Measurements from ENCODE around the gene CXCR5. TPM values are rescaled to one million over a fixed set of nuclear protein-coding genes. Genes with fewer than 3 reads are reported as not detected.

The CXCR5 gene
- total and polyA plus RNA-seq, 2 donors (not counting 1 experiment from before 2014, with no cell fraction given) = 111 to 163 TPM

DNA sequence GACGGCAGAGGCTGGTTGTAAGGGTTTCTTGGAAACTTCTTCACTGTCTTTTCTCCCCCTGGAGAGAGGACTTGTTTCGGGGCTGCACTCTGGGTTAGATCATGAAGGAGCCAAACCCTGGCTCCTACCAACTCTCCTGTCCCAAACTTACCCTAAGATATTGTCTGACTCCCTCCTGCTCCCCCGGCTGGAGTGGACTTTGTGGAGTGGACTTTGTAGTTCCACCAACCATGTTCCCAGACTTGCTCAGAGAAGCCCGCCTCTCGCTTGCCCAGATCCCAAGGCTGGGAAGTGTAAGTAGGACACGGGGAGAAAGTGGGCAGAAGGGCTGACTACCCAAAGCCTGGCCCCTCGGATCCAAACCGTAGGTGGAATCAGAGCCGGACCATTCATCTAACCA, 1.2 kb downstream of the CXCR5 start:
- peak overlapping the region; percentile 80 to 99 (median 95) for H3K4me3 ChIP-seq (ENCODE audit: control extremely low read depth in 1 of 5, extremely low read depth in 1 of 5, insufficient read depth in 1 of 5, low read depth in 2 of 5, low read length in 4 of 5)
- peaks cover 0 to 48% of the 10 kb centered on the region in 2 experiments for H3K36me3 ChIP-seq (replicated peaks in 1 of 2; ENCODE audit: control extremely low read depth in 1 of 2, control insufficient read depth in 1 of 2, extremely low read depth in 1 of 2, insufficient read depth in 2 of 2, low read length in 1 of 2)
- intact Hi-C loops (cut with micrococcal nuclease) = loop anchor here (1.0 kb wide), 1 partner anchor 33 kb away; no protein-coding TSS in a partner anchor
- H3K27me3 ChIP-seq (replicated peaks in 1 of 4; ENCODE audit: control extremely low read depth in 1 of 4, control insufficient read depth in 3 of 4, insufficient read depth in 4 of 4, low read length in 3 of 4) = no peaks in the 10 kb centered on the region
- 48% methylated on average over 3 of the region's 9 CpGs for WGBS (ENCODE audit: insufficient coverage)
- H2AFZ ChIP-seq (ENCODE audit: insufficient read depth, low read depth, low read length, poor library complexity, severe bottlenecking) = no peak overlapping the region
- no peak for DNase-seq
- CTCF ChIA-PET = interaction anchor here (0.7 to 2.5 kb wide), 7 partner anchors 8 to 225 kb away, joined by 3 to 45 read pairs (median 8); no protein-coding TSS in a partner anchor
- no peak for TF ChIP-seq CTCF (IDR thresholded peaks at IDR 0.05)
- no peak for TF ChIP-seq EZH2 (IDR thresholded peaks at IDR 0.05; ENCODE audit: borderline replicate concordance, insufficient read depth, low read depth, low read length, poor library complexity, severe bottlenecking)
- no peaks in the 10 kb centered on the region for H3K9me3 Mint-ChIP-seq (ENCODE audit: insufficient read depth)
- H3K79me2 ChIP-seq (ENCODE audit: control insufficient read depth, insufficient read depth, low read length) = peaks cover 99% of the 10 kb centered on the region
- H3K27ac Mint-ChIP-seq = peak overlapping the region; percentile 90
- H3K27me3 Mint-ChIP-seq = no peaks in the 10 kb centered on the region
- H3K27ac ChIP-seq (ENCODE audit: low read length in 2 of 2) = peak overlapping the region; percentile 91 to 99
- peaks cover 76% of the 10 kb centered on the region for H3K4me1 Mint-ChIP-seq
- peak overlapping the region; percentile 94 for H3K4me2 ChIP-seq (replicated peaks; ENCODE audit: low read depth, low read length, poor library complexity, severe bottlenecking)
- peaks cover 51 to 67% of the 10 kb centered on the region in 2 donors for H3K4me1 ChIP-seq (ENCODE audit: control insufficient read depth in 2 of 2, insufficient read depth in 2 of 2, low read length in 2 of 2)
- peak overlapping the region; percentile 97 for H3K4me3 Mint-ChIP-seq
- ATAC-seq (ENCODE audit: low read depth) = no peak
- H3K9me3 ChIP-seq (ENCODE audit: control extremely low read depth in 1 of 3, control insufficient read depth in 2 of 3, insufficient read depth in 1 of 3, low read length in 2 of 3) = no peaks in the 10 kb centered on the region
- peak overlapping the region; percentile 98 for H3K9ac ChIP-seq (ENCODE audit: low read length)
- H4K20me1 ChIP-seq (ENCODE audit: control insufficient read depth, insufficient read depth, low read length, poor library complexity, severe bottlenecking) = peaks cover 56% of the 10 kb centered on the region
- POLR2A ChIA-PET = interaction anchor here (0.6 to 5.8 kb wide), 11 partner anchors 8 to 202 kb away, joined by 3 to 90 read pairs (median 11); no protein-coding TSS in a partner anchor

DNA sequence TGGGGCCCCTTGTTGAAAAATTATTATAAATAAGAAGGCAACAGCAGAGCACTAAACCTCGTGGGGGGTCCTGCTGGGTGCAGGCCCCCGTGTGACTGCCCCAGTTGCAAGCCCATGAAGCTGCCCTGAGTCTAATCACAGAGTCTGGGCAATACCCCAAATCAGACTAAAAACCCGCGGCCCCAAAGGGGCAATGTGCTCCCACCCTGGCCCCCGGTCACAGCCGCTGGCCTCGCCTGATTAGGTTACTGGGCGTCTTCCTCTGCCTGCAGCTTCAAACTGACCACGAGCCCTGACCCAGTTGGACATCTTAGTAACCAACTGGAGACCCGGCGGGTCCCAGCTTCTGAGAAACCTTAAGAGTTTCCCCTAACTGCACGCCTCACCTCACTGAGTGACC, 1.6 kb downstream of the CXCR5 start:
- peaks cover 100% of the 10 kb centered on the region for H3K79me2 ChIP-seq (ENCODE audit: control insufficient read depth, insufficient read depth, low read length)
- POLR2A ChIA-PET = interaction anchor here (0.5 to 5.8 kb wide), 13 partner anchors 8 to 1736 kb away, joined by 3 to 90 read pairs (median 5); no protein-coding TSS in a partner anchor
- TF ChIP-seq CTCF (IDR thresholded peaks at IDR 0.05) = no peak
- TF ChIP-seq EZH2 (IDR thresholded peaks at IDR 0.05; ENCODE audit: borderline replicate concordance, insufficient read depth, low read depth, low read length, poor library complexity, severe bottlenecking) = no peak
- peak overlapping the region; percentile 80 to 99 (median 95) for H3K4me3 ChIP-seq (ENCODE audit: control extremely low read depth in 1 of 5, extremely low read depth in 1 of 5, insufficient read depth in 1 of 5, low read depth in 2 of 5, low read length in 4 of 5)
- H3K27ac ChIP-seq (ENCODE audit: low read length in 2 of 2) = peak overlapping the region; percentile 91 to 99
- ATAC-seq (ENCODE audit: low read depth) (no peak), DNase-seq (peak; percentile 39)
- H3K4me2 ChIP-seq (replicated peaks; ENCODE audit: low read depth, low read length, poor library complexity, severe bottlenecking) = peak overlapping the region; percentile 94
- WGBS (ENCODE audit: insufficient coverage) = 25% methylated on average over 12 of the region's 12 CpGs
- peaks cover 78% of the 10 kb centered on the region for H3K4me1 Mint-ChIP-seq
- H3K27me3 Mint-ChIP-seq = no peaks in the 10 kb centered on the region
- H3K9ac ChIP-seq (ENCODE audit: low read length) = peak overlapping the region; percentile 98
- no peaks in the 10 kb centered on the region for H3K27me3 ChIP-seq (replicated peaks in 1 of 4; ENCODE audit: control extremely low read depth in 1 of 4, control insufficient read depth in 3 of 4, insufficient read depth in 4 of 4, low read length in 3 of 4)
- H4K20me1 ChIP-seq (ENCODE audit: control insufficient read depth, insufficient read depth, low read length, poor library complexity, severe bottlenecking) = peaks cover 60% of the 10 kb centered on the region
- H3K4me3 Mint-ChIP-seq = peak overlapping the region; percentile 97
- no peaks in the 10 kb centered on the region for H3K9me3 ChIP-seq (ENCODE audit: control extremely low read depth in 1 of 3, control insufficient read depth in 2 of 3, insufficient read depth in 1 of 3, low read length in 2 of 3)
- intact Hi-C loops (cut with micrococcal nuclease) = no loop called here
- peaks cover 55 to 72% of the 10 kb centered on the region in 2 donors for H3K4me1 ChIP-seq (ENCODE audit: control insufficient read depth in 2 of 2, insufficient read depth in 2 of 2, low read length in 2 of 2)
- peaks cover 0 to 53% of the 10 kb centered on the region in 2 experiments for H3K36me3 ChIP-seq (replicated peaks in 1 of 2; ENCODE audit: control extremely low read depth in 1 of 2, control insufficient read depth in 1 of 2, extremely low read depth in 1 of 2, insufficient read depth in 2 of 2, low read length in 1 of 2)
- H3K27ac Mint-ChIP-seq = peak overlapping the region; percentile 90
- H3K9me3 Mint-ChIP-seq (ENCODE audit: insufficient read depth) = no peaks in the 10 kb centered on the region
- CTCF ChIA-PET = interaction anchor here (1.2 to 2.5 kb wide), 5 partner anchors 8 to 195 kb away, joined by 3 to 13 read pairs (median 6); no protein-coding TSS in a partner anchor
- no peak overlapping the region for H2AFZ ChIP-seq (ENCODE audit: insufficient read depth, low read depth, low read length, poor library complexity, severe bottlenecking)
